GM12865 (cell line): Measurements from ENCODE around the gene HDAC9.

Experiments used
- DNase-seq: peaks from one replicate; pipeline ENCODE4 v3.0.0; 2010; ENCODE audit warnings: low read depth
- H3K4me3 ChIP-seq: 2 replicates; pipeline ENCODE4 v1.5.1; 2011; ENCODE audit warnings: mild to moderate bottlenecking, low read depth, low read length, control low read depth
- TF ChIP-seq, protein P1 (sequence below): IDR thresholded peaks from 2 replicates; pipeline ENCODE4 v1.5.1; 2011; ENCODE audit warnings: low read length, control low read depth, low read depth, inconsistent platforms; ENCODE audit not compliant: insufficient read depth; ENCODE audit errors: missing control alignments

Gene HDAC9

DNA sequence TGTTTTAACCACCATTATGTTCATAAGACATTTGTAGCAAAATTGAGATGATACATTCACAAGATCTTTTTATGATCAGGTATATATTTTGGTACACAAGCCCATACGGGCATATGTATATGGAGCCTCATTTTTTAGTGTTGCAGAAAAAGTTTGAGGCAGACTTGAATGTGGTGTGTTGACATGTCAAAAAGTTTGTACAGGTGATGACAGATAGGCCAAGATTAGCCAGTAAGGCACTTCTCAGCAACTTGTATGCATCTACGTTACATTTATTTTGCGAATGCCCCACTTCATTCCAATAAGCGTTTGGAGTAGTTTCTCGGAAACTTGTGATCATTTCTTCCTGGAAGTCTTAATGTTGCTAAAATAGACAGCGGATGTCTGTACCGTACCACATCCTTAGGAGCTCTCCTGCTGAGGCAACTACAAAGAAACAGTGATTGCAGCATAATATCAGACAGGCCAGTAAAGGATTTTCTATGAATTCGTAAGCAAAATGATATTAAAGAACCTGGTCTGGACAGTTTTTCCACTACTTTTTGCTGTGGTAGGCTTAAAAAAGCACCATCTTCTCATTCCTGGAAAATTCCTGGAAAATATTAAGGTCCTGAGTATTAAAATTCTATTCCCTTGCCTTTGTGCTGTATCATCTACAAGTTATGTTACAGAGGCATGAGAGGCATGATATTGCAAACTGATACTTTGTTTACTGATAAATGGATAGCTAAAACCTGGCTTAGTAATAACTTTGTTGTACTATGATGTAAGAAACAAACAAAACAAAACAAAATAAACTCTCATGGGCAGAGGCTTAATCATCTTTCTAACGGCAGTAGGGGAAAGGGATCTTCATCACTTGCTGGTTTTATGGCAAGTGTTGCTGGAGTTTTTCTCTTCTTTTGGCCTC, 153.6 kb downstream of the HDAC9 start:
- TF ChIP-seq, protein P1, sequence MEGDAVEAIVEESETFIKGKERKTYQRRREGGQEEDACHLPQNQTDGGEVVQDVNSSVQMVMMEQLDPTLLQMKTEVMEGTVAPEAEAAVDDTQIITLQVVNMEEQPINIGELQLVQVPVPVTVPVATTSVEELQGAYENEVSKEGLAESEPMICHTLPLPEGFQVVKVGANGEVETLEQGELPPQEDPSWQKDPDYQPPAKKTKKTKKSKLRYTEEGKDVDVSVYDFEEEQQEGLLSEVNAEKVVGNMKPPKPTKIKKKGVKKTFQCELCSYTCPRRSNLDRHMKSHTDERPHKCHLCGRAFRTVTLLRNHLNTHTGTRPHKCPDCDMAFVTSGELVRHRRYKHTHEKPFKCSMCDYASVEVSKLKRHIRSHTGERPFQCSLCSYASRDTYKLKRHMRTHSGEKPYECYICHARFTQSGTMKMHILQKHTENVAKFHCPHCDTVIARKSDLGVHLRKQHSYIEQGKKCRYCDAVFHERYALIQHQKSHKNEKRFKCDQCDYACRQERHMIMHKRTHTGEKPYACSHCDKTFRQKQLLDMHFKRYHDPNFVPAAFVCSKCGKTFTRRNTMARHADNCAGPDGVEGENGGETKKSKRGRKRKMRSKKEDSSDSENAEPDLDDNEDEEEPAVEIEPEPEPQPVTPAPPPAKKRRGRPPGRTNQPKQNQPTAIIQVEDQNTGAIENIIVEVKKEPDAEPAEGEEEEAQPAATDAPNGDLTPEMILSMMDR = no peak
- no peak overlapping the region for H3K4me3 ChIP-seq
- DNase-seq = no peak

DNA sequence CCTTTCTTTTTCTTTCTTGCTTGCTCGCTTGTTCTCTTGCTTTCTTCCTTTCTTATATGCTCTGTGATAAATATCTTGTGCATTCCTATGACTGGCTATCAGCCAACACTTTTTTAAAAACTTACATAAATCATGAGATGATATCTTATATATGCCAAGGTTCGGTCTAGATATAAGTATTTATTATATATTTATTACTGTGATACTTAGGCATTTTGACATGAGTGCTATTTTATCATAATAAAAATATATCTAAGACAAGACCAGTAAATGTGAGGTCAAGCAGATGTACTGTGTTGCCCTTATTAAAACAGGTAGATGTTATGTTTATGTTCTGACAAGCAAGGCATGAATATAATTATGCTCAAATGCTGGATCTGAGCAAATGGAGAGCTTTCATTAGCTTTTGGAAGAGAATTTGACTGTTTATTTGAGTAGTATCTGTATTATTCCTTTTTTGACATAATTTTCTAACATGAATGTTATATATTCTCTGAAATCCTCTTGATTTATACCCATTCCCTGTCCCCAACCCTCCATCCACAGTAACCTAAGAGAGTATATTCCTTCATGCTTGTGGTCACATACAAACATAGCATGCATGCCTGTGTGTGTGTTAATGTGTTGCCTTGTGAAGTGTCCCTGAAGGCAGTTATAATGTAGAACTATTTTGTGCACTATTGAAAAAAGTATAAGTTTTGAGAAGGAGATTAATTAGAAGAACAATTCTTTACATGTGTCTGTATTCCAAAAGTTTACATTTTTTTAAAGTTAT, 158.0 kb downstream of the HDAC9 start:
- DNase-seq = no peak
- TF ChIP-seq, protein P1 = no peak
- no peak overlapping the region for H3K4me3 ChIP-seq

DNA sequence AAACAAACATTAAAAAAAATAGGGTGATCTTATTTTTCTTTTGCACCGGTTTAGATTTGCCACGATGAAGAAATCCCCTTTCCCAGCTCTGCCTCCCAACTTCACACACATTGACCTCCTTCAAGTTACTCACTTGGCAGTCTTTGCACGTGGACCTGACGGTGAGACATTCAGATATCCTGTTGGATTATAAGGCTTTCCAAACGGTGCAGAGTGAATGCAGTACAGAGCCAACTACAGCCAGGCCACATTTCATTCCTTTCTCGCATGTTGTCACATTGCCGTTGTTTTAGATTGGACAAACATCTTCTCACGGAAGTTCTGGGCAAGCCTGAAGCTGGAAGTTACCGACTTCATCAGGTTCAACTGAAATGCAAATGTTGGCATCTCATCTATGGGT, 159.2 kb downstream of the HDAC9 start:
- TF ChIP-seq, protein P1 = no peak
- no peak for DNase-seq
- H3K4me3 ChIP-seq = no peak overlapping the region

DNA sequence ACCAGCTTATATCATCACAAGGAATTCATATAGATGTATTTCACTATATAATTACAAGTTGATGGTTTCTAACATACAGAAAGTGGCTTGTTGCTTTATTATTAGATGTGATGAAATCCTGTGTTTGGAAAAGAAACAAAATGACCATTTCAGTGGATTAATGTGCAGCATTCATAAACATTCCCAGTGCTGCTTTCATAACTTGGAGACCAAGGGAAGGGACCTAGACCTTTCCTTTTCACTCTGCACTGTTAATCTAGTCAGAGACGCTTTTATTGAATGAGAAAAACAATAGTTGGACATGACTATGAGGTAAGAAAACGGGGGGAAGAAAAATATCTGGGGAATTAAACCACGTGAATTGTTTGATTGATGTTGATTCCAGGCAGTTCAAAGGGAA, 160.0 kb downstream of the HDAC9 start:
- no peak overlapping the region for H3K4me3 ChIP-seq
- TF ChIP-seq, protein P1 = no peak
- DNase-seq = no peak

DNA sequence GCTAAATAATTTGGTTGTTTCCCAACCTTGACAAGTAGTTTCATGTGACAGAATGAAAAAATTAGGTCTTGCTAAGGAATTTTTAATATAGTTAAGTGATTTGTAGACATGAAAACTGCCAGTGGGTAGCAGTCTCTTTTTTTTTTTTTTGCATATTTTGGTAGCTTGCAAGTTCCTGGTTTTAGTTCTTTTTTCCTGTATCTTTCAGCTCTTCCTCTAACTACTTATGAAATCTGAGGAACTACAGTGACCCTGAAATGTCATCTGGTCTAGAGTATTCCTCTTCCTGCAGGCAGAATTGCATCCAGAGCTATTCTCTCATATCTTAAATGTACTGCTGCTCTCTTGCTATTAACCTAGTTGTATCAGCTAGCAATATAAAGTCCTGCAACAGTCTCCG, 160.4 kb downstream of the HDAC9 start:
- H3K4me3 ChIP-seq = no peak overlapping the region
- no peak for DNase-seq
- TF ChIP-seq, protein P1 = no peak

DNA sequence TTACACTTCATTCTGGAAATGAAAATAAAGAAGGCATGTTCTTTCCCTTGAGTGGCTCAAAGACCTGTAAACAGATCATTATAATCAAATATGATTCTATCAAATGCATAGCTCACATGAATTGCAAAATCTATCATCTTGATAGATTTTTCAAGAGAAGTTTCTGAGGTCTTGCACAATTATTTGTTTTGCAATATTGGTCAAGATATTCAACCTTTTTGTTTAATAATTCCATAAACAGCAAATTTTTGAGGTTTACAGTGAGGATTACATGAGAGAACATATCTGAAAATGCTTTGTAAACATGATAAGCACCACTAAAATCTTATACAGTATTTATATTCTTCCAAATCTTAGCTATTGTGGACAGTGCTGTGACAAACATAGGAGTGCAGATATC, 160.8 kb downstream of the HDAC9 start:
- no peak for DNase-seq
- H3K4me3 ChIP-seq = no peak overlapping the region
- TF ChIP-seq, protein P1 = no peak

DNA sequence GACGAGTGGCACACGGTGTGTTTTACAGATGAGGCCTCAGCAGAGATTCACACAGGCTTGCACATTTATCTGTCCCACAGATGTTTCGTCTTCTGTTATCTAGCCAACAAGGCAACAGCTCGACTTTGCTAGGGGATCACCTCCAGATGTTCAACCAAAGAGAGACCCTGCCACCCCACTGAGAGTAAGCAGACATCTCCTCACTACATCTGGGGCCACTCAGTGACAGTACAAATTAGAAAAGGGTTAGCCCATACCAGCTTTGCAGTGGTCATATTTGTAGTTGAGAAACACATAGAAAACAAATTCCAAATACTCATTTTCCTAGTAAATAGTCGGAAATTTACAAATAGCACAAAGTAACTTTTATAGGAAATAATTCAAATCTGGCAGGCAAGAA, 164.2 kb downstream of the HDAC9 start:
- TF ChIP-seq, protein P1 = no peak

More for the DNA sequence above, 164.2 kb downstream of the HDAC9 start:
- DNase-seq = no peak
- H3K4me3 ChIP-seq = no peak overlapping the region
